ENCODE data around the gene MPP1.

Gene MPP1

GRCh38 chrX:154812341-154813101 lies 7.2 kb upstream of the MPP1 start:
- no peak for DNase-seq

- DNase-seq = no peak
Measured at GRCh38 chrX:154809939-154810665, 4.8 kb upstream of the MPP1 start.

DNA sequence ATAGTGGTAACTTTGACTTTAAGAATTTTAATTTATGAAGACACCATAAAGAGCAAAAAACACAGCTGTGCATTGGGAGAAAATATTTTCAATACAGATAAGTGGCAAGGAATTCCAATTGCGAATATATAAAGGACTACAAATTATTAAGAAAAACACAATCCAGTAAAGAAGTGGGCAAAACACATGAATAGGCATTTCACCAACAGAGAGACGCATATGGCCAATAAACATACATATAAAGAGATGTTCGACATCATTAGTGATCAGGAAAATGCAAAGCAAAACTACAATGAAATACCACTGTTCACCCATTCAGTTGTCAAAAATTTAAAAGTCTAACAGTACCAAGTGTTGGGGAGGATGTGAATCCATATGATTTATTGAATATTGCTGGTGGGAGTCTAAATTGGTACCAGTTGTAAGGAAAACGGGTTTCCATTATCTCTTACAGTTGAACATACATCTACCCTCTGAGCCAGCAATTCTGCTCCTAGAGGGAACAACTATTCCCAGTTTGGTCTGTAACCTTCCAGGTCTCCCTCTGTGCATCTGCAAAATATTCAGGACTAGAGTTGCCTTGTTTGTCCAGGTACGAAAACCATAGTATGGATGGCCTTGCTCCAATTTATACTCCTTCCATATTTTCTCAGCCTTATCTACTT lies 1.7 kb upstream of the MPP1 start:
- DNase-seq = no peak

DNA sequence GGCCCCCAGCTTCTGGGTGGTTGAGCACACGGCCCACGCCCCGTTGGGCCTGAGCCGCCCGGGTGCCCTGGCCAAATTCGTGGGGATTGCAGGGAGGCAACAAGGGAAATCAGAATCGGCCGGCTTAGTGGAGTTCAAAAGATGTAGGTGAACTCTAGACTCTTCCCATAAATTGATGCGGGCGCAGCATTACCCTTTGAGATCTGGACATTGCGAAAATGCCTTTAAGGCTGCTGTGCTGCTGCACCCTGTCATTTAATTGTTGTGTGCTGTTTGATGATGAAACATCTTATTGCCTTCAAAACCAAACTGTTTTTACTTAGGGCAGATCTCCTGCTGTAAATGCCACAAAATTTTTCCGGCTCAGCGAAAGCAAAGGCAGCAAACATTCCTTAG lies 409 bp upstream of the MPP1 start:
- DNase-seq = no peak

DNA sequence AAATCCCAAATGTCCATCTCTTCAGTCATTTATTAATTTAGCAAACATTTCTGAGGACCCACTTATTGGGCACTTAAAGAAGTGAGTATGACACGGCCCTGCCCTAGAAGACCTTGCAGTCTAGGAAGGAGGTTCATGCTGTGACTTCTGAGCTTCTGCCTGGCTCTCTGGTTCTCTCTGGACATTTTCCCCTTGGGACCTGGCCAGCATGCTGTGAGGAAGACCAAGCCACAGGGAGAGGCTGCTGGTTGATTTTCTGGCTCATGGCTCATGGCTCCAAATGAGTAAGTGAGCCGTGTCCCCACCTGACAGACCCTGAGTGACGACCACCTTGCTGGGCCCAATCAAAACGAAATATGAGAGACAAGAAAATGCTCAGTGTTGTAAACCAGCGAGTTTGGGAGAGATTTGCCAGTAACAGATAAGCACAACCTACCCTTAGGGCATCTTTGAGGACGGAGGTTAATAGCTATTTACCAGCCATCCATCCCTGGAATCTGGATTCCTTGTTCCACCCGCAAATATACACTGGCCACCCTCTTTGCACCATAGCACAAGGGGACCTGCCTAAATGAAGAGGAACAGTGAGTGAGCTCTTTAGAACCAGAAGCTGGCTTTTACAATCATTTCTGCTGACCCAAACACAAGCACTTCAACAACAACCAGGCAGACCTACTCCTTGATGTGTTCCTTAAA lies 876 bp downstream of the MPP1 start:
- DNase-seq = no peak

- no peak for DNase-seq
Measured at GRCh38 chrX:154802947-154803346, 2.3 kb downstream of the MPP1 start.

DNA sequence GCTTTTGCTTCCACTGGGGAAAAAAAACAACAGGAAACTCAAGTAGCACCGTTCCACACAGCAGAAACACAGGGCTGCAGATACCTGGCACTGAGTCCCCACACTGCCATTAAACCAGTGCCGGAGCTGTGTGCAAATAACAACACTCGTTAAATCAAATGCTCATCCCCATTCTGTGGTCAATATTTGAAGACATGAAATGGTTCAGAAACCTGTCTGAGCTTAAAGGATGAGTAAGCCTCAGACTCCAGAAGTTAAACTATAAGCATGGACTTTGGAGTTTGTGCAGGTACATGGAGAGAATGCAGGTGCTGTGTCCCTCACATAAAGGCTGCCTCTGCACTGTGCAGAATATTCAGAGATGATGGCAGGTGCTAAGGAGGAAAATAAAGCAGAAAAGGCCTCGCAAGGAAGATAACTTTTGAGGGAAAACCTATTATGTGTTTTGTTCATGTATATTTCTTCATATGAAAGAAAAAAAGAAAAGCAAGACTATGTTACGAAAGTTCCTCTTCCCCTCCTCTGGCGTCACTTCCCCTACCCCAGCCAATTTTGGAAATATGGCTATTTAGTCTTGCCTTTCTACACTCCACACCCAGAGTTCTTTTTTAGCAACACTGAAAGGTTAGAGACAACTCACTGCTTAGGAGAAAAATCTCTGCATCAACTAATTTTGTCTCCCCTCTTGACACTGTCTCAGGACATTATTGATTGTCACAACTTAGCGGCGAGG lies 4.6 kb downstream of the MPP1 start:
- no peak for DNase-seq

DNA sequence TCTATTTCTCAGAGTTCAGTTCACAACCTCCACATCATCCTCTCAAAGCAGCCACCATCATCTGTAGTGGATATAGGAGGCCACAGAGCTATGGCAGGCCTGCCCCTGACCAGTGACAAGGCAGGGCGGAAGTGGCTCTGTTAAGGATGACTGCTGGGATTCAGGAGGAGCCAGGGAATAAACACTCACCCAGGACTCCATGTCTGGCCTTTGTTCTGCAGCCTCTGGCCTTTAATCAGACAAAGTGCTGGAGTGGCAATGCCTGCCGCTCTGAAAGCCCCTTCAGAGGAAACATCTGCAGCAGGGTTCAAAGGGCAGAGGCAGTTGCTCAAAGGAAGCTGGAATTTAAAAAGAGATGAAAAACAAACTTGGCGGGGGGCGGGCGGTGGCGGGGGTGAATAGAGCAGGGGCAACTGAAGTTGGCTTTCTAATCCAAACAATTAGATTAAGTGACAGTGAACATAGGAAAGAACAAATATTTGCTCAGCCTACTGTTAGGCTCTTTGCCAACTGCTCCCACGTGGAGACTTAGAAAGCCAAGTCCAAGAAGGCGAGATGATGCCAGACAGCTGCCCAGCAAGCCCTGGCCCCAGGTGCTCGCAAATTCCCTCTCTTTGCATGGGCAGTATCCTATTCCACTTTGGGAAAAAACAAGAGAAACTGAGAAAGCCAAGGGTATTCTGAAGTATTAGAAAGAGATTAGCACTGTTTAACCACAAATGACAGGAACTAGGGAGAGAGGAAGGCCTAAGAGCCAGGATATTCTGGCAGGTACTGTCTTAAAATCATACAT lies 5.5 kb downstream of the MPP1 start:
- DNase-seq = peak; percentile 1

GRCh38 chrX:154797006-154797405 lies 8.3 kb downstream of the MPP1 start:
- no peak for DNase-seq

GRCh38 chrX:154795016-154795415 lies 10.3 kb downstream of the MPP1 start:
- no peak for DNase-seq

GRCh38 chrX:154793084-154793795 lies 12.0 kb downstream of the MPP1 start:
- DNase-seq = no peak

DNA sequence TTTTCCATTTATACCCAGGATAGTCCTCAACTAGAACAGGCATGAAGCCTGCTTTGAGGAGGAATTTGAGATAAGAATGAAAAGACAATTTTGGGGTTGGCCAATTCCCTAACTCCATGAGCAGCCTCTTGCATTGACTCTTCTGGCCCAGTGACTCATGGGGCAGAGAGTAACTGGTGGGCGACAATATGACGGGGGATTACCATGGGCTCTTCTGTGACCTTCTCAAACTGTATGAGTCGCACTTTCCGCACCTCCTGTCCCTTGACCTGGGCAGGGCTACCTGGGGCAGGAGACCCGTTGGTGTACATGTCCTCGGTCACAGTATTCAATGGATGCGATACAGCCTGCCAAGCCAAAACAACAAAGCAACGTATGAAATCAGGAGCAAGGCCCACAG lies 13.3 kb downstream of the MPP1 start:
- DNase-seq = no peak

DNA sequence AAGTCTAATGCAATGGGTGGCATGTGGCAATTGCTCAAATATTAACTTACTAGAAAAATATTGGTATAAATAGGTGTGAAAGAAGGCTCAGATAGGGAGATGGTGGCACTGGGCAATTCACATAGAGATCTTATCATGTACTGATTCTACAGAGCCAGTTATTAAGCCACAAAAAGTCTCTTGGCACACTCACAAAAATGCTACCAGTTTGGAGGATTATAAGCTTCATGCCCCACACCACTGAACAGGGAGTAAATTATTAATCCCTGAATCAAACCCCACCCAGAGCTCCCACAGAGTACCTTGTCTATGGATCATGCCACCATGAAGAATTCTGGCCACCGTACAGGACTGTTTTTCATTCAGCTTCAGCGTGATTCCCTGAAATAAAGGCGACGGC lies 13.8 kb downstream of the MPP1 start:
- no peak for DNase-seq

DNA sequence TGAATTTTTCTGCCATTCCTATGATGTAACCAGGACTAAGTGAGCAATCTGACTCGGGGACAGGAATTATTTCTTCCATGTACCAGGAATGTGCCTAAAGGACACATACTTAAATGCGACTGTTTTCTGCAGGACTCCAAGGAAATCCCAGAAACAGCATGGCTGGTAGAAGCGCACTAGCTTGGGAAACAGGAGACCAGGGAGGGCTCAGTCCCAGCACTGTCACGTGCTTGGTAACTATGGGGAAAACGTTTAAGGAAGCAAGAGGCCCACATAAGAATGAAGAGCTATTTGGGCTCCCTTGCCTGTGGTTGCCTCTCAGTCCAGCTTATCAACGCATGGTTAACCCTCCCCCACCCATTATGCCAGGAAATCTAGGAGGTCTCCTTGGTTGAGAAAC lies 19.6 kb downstream of the MPP1 start:
- DNase-seq = no peak

- DNase-seq = no peak
Measured at GRCh38 chrX:154784149-154784995, 20.9 kb downstream of the MPP1 start.

DNA sequence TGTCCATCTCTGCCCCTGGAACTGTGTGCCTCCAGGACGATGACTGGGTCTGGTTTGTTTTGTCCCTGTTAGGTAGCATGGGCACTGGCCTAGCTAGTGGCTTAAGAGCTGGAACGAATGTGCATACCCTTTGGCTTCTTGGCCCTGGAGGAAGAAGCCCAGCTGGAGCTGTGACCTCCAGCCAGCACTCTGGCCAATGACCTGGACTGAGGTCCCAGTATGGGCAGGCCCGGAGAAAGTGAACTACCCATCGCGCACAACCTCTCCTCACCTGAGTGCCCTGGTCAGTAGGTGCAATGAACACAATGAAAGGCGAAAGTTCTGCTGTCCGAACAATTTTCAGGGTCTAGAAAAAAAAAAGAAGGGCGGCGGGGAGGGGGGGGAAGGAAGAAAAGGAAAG lies 24.3 kb downstream of the MPP1 start:
- no peak for DNase-seq

- no peak for DNase-seq
Measured at GRCh38 chrX:154779261-154779660, 26.0 kb downstream of the MPP1 start.

DNA sequence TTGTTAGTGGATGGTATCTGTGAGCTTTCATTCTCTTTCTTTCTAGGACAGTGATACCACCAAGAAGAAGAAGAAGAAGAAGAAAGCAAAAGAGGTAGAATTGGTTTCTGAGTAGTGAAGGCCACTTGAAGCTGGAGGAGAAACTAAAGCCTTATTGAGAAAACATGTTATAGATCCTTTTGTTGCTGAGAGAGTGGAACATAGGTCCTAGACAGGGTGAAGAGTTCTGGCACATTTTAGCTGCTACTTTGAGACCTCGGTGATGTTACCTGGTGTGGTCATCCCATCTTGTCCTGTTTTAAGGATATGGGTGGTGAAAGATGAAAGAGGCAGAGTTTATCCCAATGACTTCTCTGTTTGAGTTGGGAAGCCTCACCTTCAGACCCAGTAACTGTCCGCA lies 28.5 kb downstream of the MPP1 start:
- DNase-seq = no peak

DNA sequence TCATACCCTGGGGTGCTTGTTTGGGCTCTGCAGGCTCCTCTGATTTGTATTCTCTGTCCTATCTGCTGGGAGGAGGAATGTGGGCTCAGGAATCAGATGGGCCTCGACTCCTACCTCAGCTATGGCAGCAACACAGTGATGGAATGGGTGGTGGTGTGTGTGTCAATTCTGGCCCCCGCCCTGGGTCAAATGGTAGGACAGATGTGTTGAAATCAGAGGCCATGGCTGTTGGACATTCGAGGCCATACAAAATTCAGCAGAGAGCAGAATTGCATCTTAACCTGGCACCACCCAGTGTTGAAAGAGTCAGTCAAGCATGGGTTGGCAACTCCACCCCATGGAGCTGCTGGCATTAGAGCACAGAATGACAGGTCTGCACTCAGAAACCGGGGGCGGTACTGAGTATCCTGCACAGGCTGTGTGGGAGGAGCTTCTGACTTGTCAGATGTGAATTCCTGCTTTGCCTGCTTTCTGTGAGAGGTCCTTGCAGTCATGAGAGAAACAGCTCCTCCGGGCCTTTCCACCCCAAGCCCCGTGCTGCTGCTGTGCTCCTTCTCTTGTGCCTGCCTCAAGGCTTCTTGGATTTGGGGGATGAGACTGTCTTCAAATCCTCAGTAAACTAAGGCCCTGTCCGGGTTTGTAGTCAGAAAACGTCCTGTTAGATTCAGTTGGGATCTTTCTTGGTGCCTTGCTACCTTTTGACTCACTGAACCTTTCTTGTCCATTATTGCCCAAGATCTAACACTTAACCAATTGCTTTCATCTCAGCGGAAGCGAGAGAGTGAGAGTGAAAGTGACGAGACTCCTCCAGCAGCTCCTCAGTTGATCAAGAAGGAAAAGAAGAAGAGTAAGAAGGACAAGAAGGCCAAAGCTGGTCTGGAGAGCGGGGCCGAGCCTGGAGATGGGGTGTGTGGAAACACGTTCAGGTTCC lies 29.6 kb downstream of the MPP1 start:
- DNase-seq = no peak
